SK-N-SH (cell line): Measurements from ENCODE around the gene RAB26. TPM values are rescaled to one million over a fixed set of nuclear protein-coding genes. Genes with fewer than 3 reads are reported as not detected.

Experiments
- CTCF ChIA-PET: fragments of 300-600, 350-600 bp; formaldehyde crosslinking; extraction: SDS; loops from one replicate; lab custom pipeline; 2021; lab: Yijun Ruan, JAX
- POLR2A ChIA-PET: fragments of 350-600 bp; sonication (Branson Sonifier 250); formaldehyde crosslinking; extraction: SDS; loops from one replicate; lab custom pipeline; 2020; ENCODE audit warnings: antibody characterized with exemption, inconsistent platforms; lab: Yijun Ruan, JAX
- DNase-seq: peaks from one replicate; pipeline ENCODE4 v3.0.0; 2012
- H2AFZ ChIP-seq: fragments of 200-600 bp; sonication (generic); 2 replicates; pipeline ENCODE4 v1.8.1; 2016; ENCODE audit warnings: antibody characterized with exemption, mild to moderate bottlenecking, low read depth
- H3F3A ChIP-seq: fragments of 200-600 bp; sonication (generic); replicated peaks from 2 replicates; pipeline ENCODE3; 2016; ENCODE audit warnings: antibody characterized with exemption, mild to moderate bottlenecking; ENCODE audit not compliant: insufficient read depth
- H3K27ac ChIP-seq, 2 experiments: fragments of 200-500 bp in 1 of 2; fragments of 200-600 bp in 1 of 2; sonication (Bioruptor generic) in 1 of 2; sonication (generic), shearing (Covaris generic) in 1 of 2; 2 replicates each; pipeline versions ENCODE4 v1.5.1 to v1.6.1; 2014 to 2016; ENCODE audit warnings: low read depth in 2 of 2, inconsistent platforms in 1 of 2, low read length in 1 of 2, mild to moderate bottlenecking in 1 of 2, mixed read lengths in 1 of 2
- H3K27me3 ChIP-seq: fragments of 200-600 bp; sonication (generic), shearing (Covaris generic); 2 replicates; pipeline ENCODE4 v1.6.1; 2016; ENCODE audit warnings: mixed run types; ENCODE audit not compliant: insufficient read depth
- H3K36me3 ChIP-seq, 2 experiments: fragments of 200-500 bp in 1 of 2; fragments of 200-600 bp in 1 of 2; sonication (Bioruptor generic) in 1 of 2; sonication (generic) in 1 of 2; replicated peaks in 1 of 2; 2 replicates each; pipeline versions ENCODE3 to v1.5.1; 2014 to 2016; ENCODE audit warnings: low read length in 1 of 2, mild to moderate bottlenecking in 1 of 2; ENCODE audit not compliant: insufficient read depth in 2 of 2, control insufficient read depth in 1 of 2
- H3K4me1 ChIP-seq, 2 experiments: fragments of 200-500 bp in 1 of 2; fragments of 200-600 bp in 1 of 2; sonication (Bioruptor generic) in 1 of 2; sonication (generic), shearing (Covaris generic) in 1 of 2; 2 replicates each; pipeline versions ENCODE4 v1.5.1 to v1.6.1; 2014 to 2016; ENCODE audit warnings: low read depth in 1 of 2, low read length in 1 of 2, mixed run types in 1 of 2; ENCODE audit not compliant: insufficient read depth in 2 of 2, control insufficient read depth in 1 of 2
- H3K4me2 ChIP-seq: fragments of 200-600 bp; sonication (generic), shearing (Covaris generic); 2 replicates; pipeline ENCODE4 v1.6.1; 2017; ENCODE audit warnings: mixed run types
- H3K4me3 ChIP-seq, 2 experiments: fragments of 200-500 bp in 1 of 2; fragments of 200-600 bp in 1 of 2; sonication (Bioruptor generic) in 1 of 2; sonication (generic), shearing (Covaris generic) in 1 of 2; 2 replicates each; pipeline versions ENCODE4 v1.5.1 to v1.8.1; 2014 to 2016; ENCODE audit warnings: low read depth in 2 of 2, inconsistent platforms in 1 of 2, low read length in 1 of 2, mild to moderate bottlenecking in 1 of 2, mixed read lengths in 1 of 2, moderate library complexity in 1 of 2
- H3K79me2 ChIP-seq: fragments of 200-600 bp; sonication (generic); 2 replicates; pipeline ENCODE4 v1.8.1; 2017; ENCODE audit warnings: mild to moderate bottlenecking; ENCODE audit not compliant: insufficient read depth
- H3K9ac ChIP-seq: fragments of 200-600 bp; sonication (generic); 2 replicates; pipeline ENCODE4 v1.6.1; 2017; ENCODE audit warnings: mixed run types
- H3K9me2 ChIP-seq: fragments of 200-600 bp; sonication (generic); 2 replicates; pipeline ENCODE4 v1.6.1; 2017; ENCODE audit warnings: mixed run types
- H3K9me3 ChIP-seq: fragments of 200-600 bp; sonication (generic); 2 replicates; pipeline ENCODE4 v1.6.1; 2017; ENCODE audit warnings: mixed run types, mild to moderate bottlenecking, moderate library complexity
- H4K20me1 ChIP-seq: fragments of 200-600 bp; sonication (generic); 2 replicates; pipeline ENCODE4 v1.6.1; 2017; ENCODE audit warnings: mild to moderate bottlenecking, mixed run types; ENCODE audit not compliant: insufficient read depth
- CHD2 ChIP-seq: fragments of 150-350 bp; IDR thresholded peaks from 2 replicates; pipeline ENCODE4 v1.6.1; 2018; ENCODE audit warnings: low read length; ENCODE audit not compliant: partially characterized antibody
- ELF1 ChIP-seq: IDR thresholded peaks from 2 replicates; pipeline ENCODE4 v1.4.0; 2012
- EZH2phosphoT487 ChIP-seq: fragments of 200-600 bp; sonication (generic); IDR thresholded peaks from 2 replicates; pipeline ENCODE4 v1.6.1; 2017; ENCODE audit warnings: low read depth, mixed run types, mild to moderate bottlenecking, antibody characterized with exemption, moderate library complexity, borderline replicate concordance
- FOXJ3 ChIP-seq: sonication (generic); formaldehyde crosslinking; IDR thresholded peaks from 2 replicates; pipeline ENCODE4 v1.5.1; 2020; ENCODE audit warnings: mild to moderate bottlenecking, missing genetic modification reagents
- GABPA ChIP-seq: IDR thresholded peaks from 2 replicates; pipeline ENCODE4 v1.4.0; 2012; ENCODE audit warnings: low read depth, mild to moderate bottlenecking
- IRF3 ChIP-seq: fragments of 150-350 bp; IDR thresholded peaks from 2 replicates; pipeline ENCODE4 v1.6.1; 2016; ENCODE audit warnings: mild to moderate bottlenecking, low read depth, low read length
- JUND ChIP-seq: IDR thresholded peaks from 2 replicates; pipeline ENCODE4 v1.4.0; 2012
- MAX ChIP-seq: IDR thresholded peaks from 2 replicates; pipeline ENCODE4 v1.4.0; 2012; ENCODE audit warnings: low read depth
- NRF1 ChIP-seq: IDR thresholded peaks from 2 replicates; pipeline ENCODE4 v1.6.1; 2012; ENCODE audit warnings: low read depth, mild to moderate bottlenecking, low read length
- POLR2AphosphoS5 ChIP-seq: IDR thresholded peaks from 2 replicates; pipeline ENCODE4 v1.6.1; 2012; ENCODE audit warnings: low read depth, low read length
- RAD21 ChIP-seq: IDR thresholded peaks from 2 replicates; pipeline ENCODE4 v1.6.1; 2012; ENCODE audit warnings: mild to moderate bottlenecking, low read length
- REST ChIP-seq: IDR thresholded peaks from 2 replicates; pipeline ENCODE4 v1.6.1; 2012; ENCODE audit warnings: mild to moderate bottlenecking, low read depth, low read length, moderate library complexity
- RFX5 ChIP-seq: IDR thresholded peaks from 2 replicates; pipeline ENCODE4 v1.6.1; 2012; ENCODE audit warnings: mild to moderate bottlenecking, improper control_type of control experiment, low read length
- RXRA ChIP-seq: IDR thresholded peaks from 2 replicates; pipeline ENCODE4 v1.4.0; 2012; ENCODE audit warnings: low read depth, mild to moderate bottlenecking, borderline replicate concordance
- SIN3A ChIP-seq: IDR thresholded peaks from 2 replicates; pipeline ENCODE4 v1.6.1; 2012; ENCODE audit warnings: low read depth, mild to moderate bottlenecking, low read length, moderate library complexity, borderline replicate concordance
- TAF1 ChIP-seq: IDR thresholded peaks from 2 replicates; pipeline ENCODE4 v1.6.1; 2012; ENCODE audit warnings: low read depth, mild to moderate bottlenecking, low read length, moderate library complexity, borderline replicate concordance
- TCF12 ChIP-seq: IDR thresholded peaks from 2 replicates; pipeline ENCODE4 v1.4.0; 2012
- USF2 ChIP-seq: fragments of 150-350 bp; IDR thresholded peaks from 2 replicates; pipeline ENCODE4 v1.6.1; 2017; ENCODE audit warnings: antibody characterized with exemption, low read length, low read depth, borderline replicate concordance
- ZBTB33 ChIP-seq: IDR thresholded peaks from 2 replicates; pipeline ENCODE4 v1.4.0; 2012; ENCODE audit warnings: low read depth, borderline replicate concordance
- WGBS: methylation state at CpG from one replicate; pipeline ENCODE4 v1.1.6; 2017; ENCODE audit warnings: low lambda C conversion rate; 5-methylcytosine and 5-hydroxymethylcytosine counted together
- polyA plus RNA-seq, 3 experiments: library from polyadenylated mRNA; depleted of rRNA; stranded (reverse); fragments of >200 nt; gene quantifications; 2 replicates each; pipeline ENCODE4 v1.2.3, GENCODE V29; 2012

The RAB26 gene
- polyA plus RNA-seq, 1 of the 3 experiments (the other 2 are of a cell fraction), result 14.3 TPM

GRCh38 chr16:2143878-2144485 lies 4.4 kb upstream of the RAB26 start:
- no peaks in the 10 kb centered on the region for H3K9me2 ChIP-seq
- H2AFZ ChIP-seq, result no peak overlapping the region
- H3K27ac ChIP-seq, result no peak overlapping the region
- DNase-seq, result no peak
- H3K4me3 ChIP-seq, result no peak overlapping the region
- no peaks in the 10 kb centered on the region for H3K27me3 ChIP-seq
- peaks cover 14% of the 10 kb centered on the region for H3F3A ChIP-seq
- WGBS, result 87% methylated on average over 9 of the region's 17 CpGs
- no peak overlapping the region for H3K4me2 ChIP-seq
- CTCF ChIA-PET, result interaction anchor here (1.1 to 1.6 kb wide), 7 partner anchors 10 to 141 kb away, joined by 3 to 9 read pairs (median 3); no protein-coding TSS in a partner anchor
- POLR2A ChIA-PET, result interaction anchor here (1.1 kb wide), 1 partner anchor 11 kb away, joined by 3 read pairs; the partner anchor contains the start of gene TRAF7
- peaks cover 22% of the 10 kb centered on the region for H4K20me1 ChIP-seq
- TF ChIP-seq RFX5, result no peak
- TF ChIP-seq USF2, result no peak
- no peak for TF ChIP-seq EZH2phosphoT487
- no peak for TF ChIP-seq IRF3
- no peak for TF ChIP-seq ELF1
- TF ChIP-seq TCF12, result no peak
- TF ChIP-seq RAD21, result no peak
- TF ChIP-seq JUND, result no peak
- H3K9ac ChIP-seq, result no peak overlapping the region
- peaks cover 3 to 21% of the 10 kb centered on the region in 2 experiments; a peak in 2 of 4 replicates for H3K4me1 ChIP-seq
- no peaks in the 10 kb centered on the region for H3K9me3 ChIP-seq
- peaks cover 2% of the 10 kb centered on the region; the same call in 1 of the 2 replicates for H3K79me2 ChIP-seq
- no peaks in the 10 kb centered on the region for H3K36me3 ChIP-seq

GRCh38 chr16:2145843-2146242 lies 2.6 kb upstream of the RAB26 start:
- peaks cover 19 to 39% of the 10 kb centered on the region in 2 experiments; a peak in 3 of 4 replicates for H3K4me1 ChIP-seq
- 94% methylated on average over 5 of the region's 5 CpGs for WGBS
- H2AFZ ChIP-seq, result no peak overlapping the region
- DNase-seq, result no peak
- H3K4me2 ChIP-seq, result no peak overlapping the region
- peaks cover 16% of the 10 kb centered on the region for H3K79me2 ChIP-seq
- H3K9me3 ChIP-seq, result no peaks in the 10 kb centered on the region
- H4K20me1 ChIP-seq, result peaks cover 40% of the 10 kb centered on the region
- no peaks in the 10 kb centered on the region for H3K27me3 ChIP-seq
- H3K9me2 ChIP-seq, result no peaks in the 10 kb centered on the region
- POLR2A ChIA-PET, result interaction anchor here (0.6 to 1.8 kb wide), 2 partner anchors 9 to 71 kb away, joined by 3 to 13 read pairs; partner anchors contain the start of gene TRAF7
- H3K36me3 ChIP-seq, result peaks cover 0 to under 1% of the 10 kb centered on the region in 2 experiments
- CTCF ChIA-PET, result interaction anchor here (2.4 to 4.1 kb wide), 2 partner anchors 123 to 142 kb away, joined by 17 to 31 read pairs; no protein-coding TSS in a partner anchor
- H3K9ac ChIP-seq, result no peak overlapping the region
- H3F3A ChIP-seq, result peaks cover 27% of the 10 kb centered on the region
- no peak overlapping the region for H3K4me3 ChIP-seq
- H3K27ac ChIP-seq, result no peak overlapping the region
- no peak for TF ChIP-seq JUND
- no peak for TF ChIP-seq RXRA
- no peak for TF ChIP-seq SIN3A
- no peak for TF ChIP-seq TAF1
- no peak for TF ChIP-seq GABPA
- TF ChIP-seq ZBTB33, result no peak
- TF ChIP-seq TCF12, result no peak
- TF ChIP-seq FOXJ3, result no peak
- no peak for TF ChIP-seq CHD2
- no peak for TF ChIP-seq NRF1
- TF ChIP-seq POLR2AphosphoS5, result no peak
- no peak for TF ChIP-seq REST
- TF ChIP-seq RAD21, result no peak
- no peak for TF ChIP-seq MAX
- TF ChIP-seq EZH2phosphoT487, result no peak
- no peak for TF ChIP-seq RFX5
